Muscle of leg (tissue), 11 donors: ENCODE data around the gene KDM4C. TPM values are rescaled to one million over a fixed set of nuclear protein-coding genes. Genes with fewer than 3 reads are reported as not detected.

Experiments used
- DNase-seq: peaks from one replicate; pipeline ENCODE4 v3.0.0; 2013
- H3K27ac ChIP-seq: one replicate; pipeline ENCODE4 v1.5.1; 2013; ENCODE audit warnings: mild to moderate bottlenecking, low read length, control low read depth
- H3K27me3 ChIP-seq: one replicate; pipeline ENCODE4 v1.6.1; 2013; ENCODE audit warnings: low read length; ENCODE audit not compliant: control insufficient read depth, insufficient read depth
- H3K36me3 ChIP-seq: one replicate; pipeline ENCODE4 v1.6.1; 2013; ENCODE audit warnings: low read length; ENCODE audit not compliant: control insufficient read depth, insufficient read depth
- H3K4me1 ChIP-seq: one replicate; pipeline ENCODE4 v1.6.1; 2013; ENCODE audit warnings: low read length; ENCODE audit not compliant: control insufficient read depth, insufficient read depth
- H3K4me3 ChIP-seq: one replicate; pipeline ENCODE4 v1.5.1; 2013; ENCODE audit warnings: low read length, control low read depth
- H3K9me3 ChIP-seq: replicated peaks from 2 replicates; pipeline ENCODE4 v1.6.1; 2013; ENCODE audit warnings: low read depth, low read length; ENCODE audit not compliant: control insufficient read depth
- WGBS: methylation state at CpG from one replicate; pipeline ENCODE4 v1.1.5; 2013; ENCODE audit warnings: missing lambda C conversion rate; ENCODE audit not compliant: insufficient coverage; 5-methylcytosine and 5-hydroxymethylcytosine counted together
- polyA plus RNA-seq, 8 donors: library from polyadenylated mRNA; unstranded; fragments of 120-200 nt; gene quantifications; one replicate each; pipeline versions ENCODE4 v1.2.1 to v1.2.3, GENCODE V29; 2013; ENCODE audit warnings: inconsistent platforms in 1 of 8, low replicate concordance in 1 of 8; ENCODE audit not compliant: insufficient read length in 8 of 8, insufficient read depth in 1 of 8
- total RNA-seq: library from RNA; stranded (reverse); fragments of 120-200 nt; gene quantifications from one replicate; pipeline ENCODE4 v1.2.4, GENCODE V29; 2013

Gene KDM4C
- total and polyA plus RNA-seq, 9 donors: 10.1 to 19.0 (median 11.2) TPM

DNA sequence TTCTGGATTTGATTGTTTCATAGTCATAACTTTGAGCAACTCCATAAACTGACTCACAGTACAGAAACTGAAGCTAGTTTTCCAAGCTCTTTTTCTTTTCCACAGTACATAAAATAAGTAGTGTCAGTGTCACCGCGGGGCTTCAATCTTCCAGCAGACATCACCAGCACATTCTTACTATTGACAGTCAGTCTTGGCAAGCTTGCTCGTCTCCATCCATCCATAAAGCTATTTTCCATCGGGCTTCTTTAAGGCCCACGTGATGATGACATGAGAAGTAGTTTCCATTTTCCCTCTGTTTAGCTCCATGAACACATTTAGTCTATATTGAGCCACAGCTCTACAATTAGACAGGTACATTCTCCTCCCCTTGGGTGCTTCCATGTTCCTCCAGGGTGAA lies 443.4 kb downstream of the KDM4C start:
- Histone ChIP-seq H3K4me3 (no peak overlapping the region), H3K4me1 (no peaks in the 10 kb centered on the region), H3K36me3 (no peaks in the 10 kb centered on the region), H3K27me3 (no peaks in the 10 kb centered on the region), H3K9me3 (no peaks in the 10 kb centered on the region), H3K27ac (no peak overlapping the region)
- peak; percentile 80 for DNase-seq
- WGBS: 50% methylated on average over 1 of the region's 5 CpGs

DNA sequence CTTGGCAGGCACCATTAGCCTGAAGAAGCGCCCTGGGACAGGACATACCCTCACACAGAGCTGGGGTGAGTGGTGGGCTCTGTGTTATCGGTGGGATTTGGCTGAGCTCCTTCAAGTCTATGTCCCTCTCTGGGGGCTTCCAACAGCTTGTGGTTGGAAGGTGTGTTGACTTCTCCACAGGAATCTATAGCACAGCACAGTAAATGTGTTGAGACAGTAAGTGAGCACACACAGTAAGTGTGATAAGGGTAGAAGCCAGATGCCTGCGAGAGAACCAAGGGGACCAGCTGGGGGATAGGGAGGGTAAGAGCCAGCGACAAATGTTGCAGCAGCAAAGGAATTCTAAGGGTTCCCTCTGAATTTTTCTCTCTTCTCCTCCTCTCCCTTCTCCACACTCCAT lies 448.0 kb downstream of the KDM4C start:
- no CpG with 5 or more reads among the region's 4 CpGs for WGBS
- no peaks in the 10 kb centered on the region for H3K27me3 ChIP-seq
- DNase-seq: no peak
- H3K27ac ChIP-seq: no peak overlapping the region
- no peak overlapping the region for H3K4me3 ChIP-seq
- no peaks in the 10 kb centered on the region for H3K36me3 ChIP-seq
- no peaks in the 10 kb centered on the region for H3K4me1 ChIP-seq
- no peaks in the 10 kb centered on the region for H3K9me3 ChIP-seq

DNA sequence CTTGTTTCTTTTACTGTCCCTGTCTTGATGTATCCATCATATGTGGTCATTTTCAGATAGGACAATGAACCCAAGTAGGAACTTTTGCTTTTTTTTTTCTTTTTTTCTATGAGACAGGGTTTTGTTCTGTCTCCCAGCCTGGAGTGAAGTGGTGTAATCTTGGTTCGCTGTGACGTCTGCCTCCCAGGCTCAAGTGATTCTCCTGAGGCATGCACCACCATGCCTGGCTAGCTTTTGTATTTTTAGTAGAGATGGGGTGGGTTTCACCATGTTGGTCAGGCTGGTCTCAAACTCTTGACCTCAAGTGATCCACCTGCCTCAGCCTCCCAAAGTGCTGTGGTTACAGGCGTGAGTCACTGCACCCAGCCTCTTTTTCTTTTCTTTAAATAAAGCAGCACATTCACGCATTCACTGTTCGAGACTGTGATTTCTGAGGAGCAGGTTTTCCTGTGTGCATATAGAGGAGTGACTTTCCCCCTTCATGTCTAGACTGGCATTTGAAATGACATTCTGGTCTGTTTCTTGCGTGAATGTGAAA lies 448.5 kb downstream of the KDM4C start:
- DNase-seq: no peak
- 100% methylated on average over 1 of the region's 6 CpGs for WGBS
- no peak overlapping the region for H3K4me3 ChIP-seq
- H3K27ac ChIP-seq: no peak overlapping the region
- no peaks in the 10 kb centered on the region for H3K9me3 ChIP-seq
- H3K27me3 ChIP-seq: no peaks in the 10 kb centered on the region
- no peaks in the 10 kb centered on the region for H3K4me1 ChIP-seq
- no peaks in the 10 kb centered on the region for H3K36me3 ChIP-seq

DNA sequence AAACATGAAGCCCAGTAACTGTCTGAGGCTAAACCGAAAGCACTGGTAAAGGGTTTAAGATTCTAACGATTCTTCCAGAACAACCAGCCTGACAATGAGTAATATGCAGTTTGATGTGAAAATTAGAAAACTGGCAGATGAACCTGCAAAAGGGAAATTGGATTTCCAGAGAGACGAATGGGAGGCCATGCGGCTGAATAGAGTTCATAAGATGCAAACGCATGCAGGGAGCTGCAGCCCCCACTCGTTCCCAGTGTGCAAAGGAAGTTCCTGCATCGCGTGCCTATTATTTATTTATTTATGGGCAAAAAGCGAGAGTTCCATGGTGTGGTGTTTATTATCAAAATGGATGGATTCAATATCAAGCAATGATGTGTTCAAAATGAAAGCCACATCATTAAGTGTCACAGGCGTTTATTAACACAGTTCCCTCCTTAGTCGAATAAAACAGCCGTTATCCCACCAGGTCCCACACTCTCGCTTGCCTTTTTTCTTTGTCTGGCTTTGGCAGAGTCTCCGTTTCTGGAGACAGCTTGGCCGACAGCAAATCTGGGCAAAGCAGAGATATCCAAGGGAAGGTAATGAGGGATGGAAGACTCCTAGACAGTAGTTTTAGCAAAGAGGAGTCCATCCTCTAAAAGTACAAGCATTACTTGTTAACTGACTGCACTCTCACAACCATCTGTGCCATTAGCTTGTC lies 451.4 kb downstream of the KDM4C start:
- 57% methylated on average over 3 of the region's 15 CpGs for WGBS
- DNase-seq: peak; percentile 87
- Histone ChIP-seq H3K9me3 (no peaks in the 10 kb centered on the region), H3K27me3 (no peaks in the 10 kb centered on the region), H3K4me1 (peaks cover 2% of the 10 kb centered on the region), H3K27ac (no peak overlapping the region), H3K4me3 (no peak overlapping the region), H3K36me3 (no peaks in the 10 kb centered on the region)

DNA sequence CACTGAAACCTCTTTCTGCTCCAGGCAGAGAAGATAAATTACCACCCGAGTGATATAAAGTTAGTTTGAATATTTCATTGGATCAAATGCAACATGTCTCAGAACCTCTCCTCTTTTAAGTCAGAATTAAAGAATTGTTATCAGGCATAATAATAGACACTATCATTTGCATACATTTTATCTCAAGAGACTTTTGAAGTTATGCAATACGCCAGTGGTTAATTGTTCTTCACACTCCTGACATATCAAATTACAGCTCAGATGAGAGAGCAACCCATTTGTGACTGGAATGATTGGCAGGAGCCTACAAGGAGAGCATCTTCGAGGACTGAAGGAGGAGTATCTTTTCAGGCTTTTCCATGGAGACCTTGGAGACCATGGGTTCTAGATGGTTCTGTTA lies 452.2 kb downstream of the KDM4C start:
- Histone ChIP-seq H3K4me3 (no peak overlapping the region), H3K27ac (no peak overlapping the region), H3K36me3 (no peaks in the 10 kb centered on the region), H3K9me3 (no peaks in the 10 kb centered on the region), H3K27me3 (no peaks in the 10 kb centered on the region), H3K4me1 (peaks cover 2% of the 10 kb centered on the region)
- DNase-seq: no peak
- no CpG with 5 or more reads among the region's 3 CpGs for WGBS

DNA sequence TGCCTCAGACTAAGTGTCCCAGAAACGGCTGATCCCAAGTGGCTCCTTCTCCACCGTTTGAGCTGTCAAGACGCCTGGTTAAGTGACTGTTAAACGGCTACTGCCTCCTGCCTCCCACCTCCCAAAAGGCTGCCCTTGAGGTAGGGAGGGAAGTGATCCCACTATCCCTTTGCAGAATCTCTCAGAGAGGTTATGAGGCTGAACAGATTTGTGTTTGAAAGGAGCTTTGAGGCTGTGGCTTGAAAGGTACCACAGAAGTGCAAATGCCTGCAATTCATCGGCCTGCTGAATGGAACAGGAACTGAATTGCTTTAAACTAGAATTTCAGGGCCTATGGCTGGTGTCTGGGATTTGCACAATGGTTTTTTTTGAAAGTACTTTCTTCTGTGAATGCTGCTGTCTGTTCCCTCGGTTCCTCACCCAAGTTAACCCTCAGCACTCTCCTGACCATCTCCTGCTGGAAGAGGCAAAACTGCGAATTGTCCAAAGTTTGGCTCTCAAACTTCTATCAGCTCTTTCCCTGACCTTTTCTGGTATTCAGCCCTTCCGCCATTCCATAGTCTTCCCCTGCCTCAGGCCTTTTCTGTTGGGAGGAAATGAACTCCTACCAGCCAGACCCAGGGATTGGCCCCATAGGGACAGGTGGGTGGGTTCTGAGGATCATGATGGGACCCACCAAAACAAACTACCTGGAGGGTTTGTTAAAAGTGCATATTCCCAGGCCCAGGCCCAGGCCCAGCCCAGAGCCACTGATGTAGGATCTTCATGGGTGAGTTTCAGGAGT lies 453.3 kb downstream of the KDM4C start:
- no peaks in the 10 kb centered on the region for H3K36me3 ChIP-seq
- peaks cover 2% of the 10 kb centered on the region for H3K4me1 ChIP-seq
- H3K27ac ChIP-seq: no peak overlapping the region
- WGBS: 68% methylated on average over 3 of the region's 8 CpGs
- no peak for DNase-seq
- no peaks in the 10 kb centered on the region for H3K27me3 ChIP-seq
- no peaks in the 10 kb centered on the region for H3K9me3 ChIP-seq
- no peak overlapping the region for H3K4me3 ChIP-seq

DNA sequence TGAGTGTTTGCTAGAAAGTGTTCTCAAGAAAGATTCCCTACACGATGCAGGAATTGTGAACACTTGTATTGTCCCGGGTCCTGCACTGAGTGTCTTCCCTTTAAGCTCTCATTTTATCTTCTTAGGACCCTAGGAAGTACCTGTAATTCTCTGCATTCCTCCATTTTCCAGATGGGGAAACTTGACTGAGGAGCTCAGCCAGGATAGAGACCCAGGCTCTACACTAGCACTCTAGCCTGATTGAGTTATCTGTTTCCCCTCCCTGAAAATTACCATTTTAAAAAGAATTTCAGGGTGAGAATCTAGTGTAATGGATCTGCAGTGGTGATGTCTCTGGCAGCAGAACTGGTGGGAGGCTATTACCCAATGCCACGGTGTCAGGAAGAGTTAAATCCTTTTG lies 453.9 kb downstream of the KDM4C start:
- Histone ChIP-seq H3K36me3 (no peaks in the 10 kb centered on the region), H3K4me3 (no peak overlapping the region), H3K9me3 (no peaks in the 10 kb centered on the region), H3K4me1 (peaks cover 2% of the 10 kb centered on the region), H3K27me3 (no peaks in the 10 kb centered on the region), H3K27ac (no peak overlapping the region)
- DNase-seq: no peak
- 90% methylated on average over 2 of the region's 3 CpGs for WGBS

DNA sequence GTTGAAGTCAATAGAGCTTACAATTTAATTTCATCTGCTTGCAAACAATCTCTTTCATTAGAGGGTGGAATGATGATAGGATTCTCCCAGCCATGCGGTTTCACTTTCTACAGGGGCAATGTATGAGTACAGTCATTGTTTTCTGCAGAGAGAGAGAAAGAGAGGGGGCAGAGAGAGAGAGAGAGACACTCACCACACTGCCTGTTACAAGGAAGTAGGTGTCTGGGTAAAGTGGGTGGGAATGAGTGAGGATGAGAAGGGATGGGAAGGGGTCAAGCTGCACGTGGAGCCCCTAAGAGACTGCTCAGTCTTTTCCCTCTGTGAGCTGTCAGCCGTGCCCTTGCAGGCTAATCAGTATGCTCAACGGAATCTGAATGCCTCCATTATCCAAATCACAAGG lies 454.3 kb downstream of the KDM4C start:
- Histone ChIP-seq H3K4me1 (peaks cover 2% of the 10 kb centered on the region), H3K27me3 (no peaks in the 10 kb centered on the region), H3K27ac (no peak overlapping the region), H3K36me3 (no peaks in the 10 kb centered on the region), H3K9me3 (no peaks in the 10 kb centered on the region), H3K4me3 (no peak overlapping the region)
- no peak for DNase-seq
- 54% methylated on average over 2 of the region's 4 CpGs for WGBS

DNA sequence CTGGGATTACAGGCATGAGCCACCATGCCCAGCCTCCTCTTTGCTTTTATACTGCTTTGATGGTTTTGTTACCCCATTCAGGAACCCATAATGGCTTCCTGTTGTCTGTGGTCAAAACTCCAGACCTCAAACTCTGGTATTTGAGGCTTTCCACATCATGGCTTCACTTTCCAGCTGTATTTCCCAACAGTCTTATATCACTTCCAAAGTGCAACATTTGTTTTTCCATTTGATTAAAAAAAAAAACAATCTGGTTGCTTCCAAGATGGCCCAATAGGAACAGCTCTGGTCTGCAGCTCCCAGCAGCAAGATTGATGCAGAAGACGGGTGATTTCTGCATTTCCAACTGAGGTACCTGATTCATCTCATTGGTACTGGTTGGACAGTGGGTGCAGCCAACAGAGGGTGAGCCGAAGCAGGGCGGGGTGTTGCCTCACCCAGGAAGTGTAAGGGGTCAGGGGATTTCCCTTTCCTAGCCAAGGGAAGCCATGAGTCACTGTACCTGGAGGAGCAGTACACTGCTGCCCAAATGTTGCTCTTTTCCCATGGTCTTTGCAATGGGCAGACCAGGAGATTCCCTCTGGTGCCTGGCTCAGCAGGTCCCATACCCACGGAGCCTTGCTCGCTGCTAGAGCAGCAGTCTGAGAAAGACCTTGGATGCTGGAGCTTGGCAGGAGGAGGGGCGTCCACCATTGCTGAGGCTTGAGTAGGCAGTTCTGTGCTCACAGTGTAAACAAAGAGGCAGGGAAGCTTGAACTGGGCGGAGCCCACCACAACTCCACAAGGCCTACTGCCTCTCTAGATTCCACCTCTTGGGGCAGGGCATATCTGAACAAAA lies 458.4 kb downstream of the KDM4C start:
- DNase-seq: no peak
- H3K4me1 ChIP-seq: peaks cover 2% of the 10 kb centered on the region
- no peaks in the 10 kb centered on the region for H3K9me3 ChIP-seq
- H3K36me3 ChIP-seq: no peaks in the 10 kb centered on the region
- 66% methylated on average over 5 of the region's 7 CpGs for WGBS
- no peaks in the 10 kb centered on the region for H3K27me3 ChIP-seq
- no peak overlapping the region for H3K4me3 ChIP-seq
- H3K27ac ChIP-seq: no peak overlapping the region

DNA sequence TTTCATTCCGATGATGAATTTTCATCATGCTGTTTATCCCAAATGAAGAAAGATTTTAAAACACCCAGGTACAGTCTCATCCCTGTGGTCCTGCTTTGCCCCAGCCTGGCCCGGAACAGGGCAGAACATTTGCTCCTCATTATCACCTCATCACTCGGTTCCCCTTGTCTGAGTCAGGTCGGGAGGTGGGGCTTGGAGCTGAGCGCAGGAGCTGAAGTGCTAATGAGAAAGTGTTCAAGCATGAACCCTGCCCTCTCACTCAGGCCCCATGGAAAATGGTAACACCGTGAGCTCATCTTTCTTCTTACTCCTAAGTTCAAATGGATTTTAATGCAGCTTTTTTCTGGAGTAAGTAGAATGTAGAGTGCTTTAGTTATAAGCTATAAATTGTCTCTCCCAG lies 466.2 kb downstream of the KDM4C start:
- H3K27me3 ChIP-seq: peaks cover 3% of the 10 kb centered on the region
- WGBS: 62% methylated on average over 1 of the region's 6 CpGs
- H3K9me3 ChIP-seq: no peaks in the 10 kb centered on the region
- no peak overlapping the region for H3K4me3 ChIP-seq
- H3K27ac ChIP-seq: no peak overlapping the region
- no peak for DNase-seq
- no peaks in the 10 kb centered on the region for H3K36me3 ChIP-seq
- H3K4me1 ChIP-seq: no peaks in the 10 kb centered on the region
